ENCODE data around the gene SCGB2A2. TPM values are rescaled to one million over a fixed set of nuclear protein-coding genes. Genes with fewer than 3 reads are reported as not detected.

SCGB2A2 gene
- total RNA-seq, 1 donor from 2014 or later = not detected

DNA sequence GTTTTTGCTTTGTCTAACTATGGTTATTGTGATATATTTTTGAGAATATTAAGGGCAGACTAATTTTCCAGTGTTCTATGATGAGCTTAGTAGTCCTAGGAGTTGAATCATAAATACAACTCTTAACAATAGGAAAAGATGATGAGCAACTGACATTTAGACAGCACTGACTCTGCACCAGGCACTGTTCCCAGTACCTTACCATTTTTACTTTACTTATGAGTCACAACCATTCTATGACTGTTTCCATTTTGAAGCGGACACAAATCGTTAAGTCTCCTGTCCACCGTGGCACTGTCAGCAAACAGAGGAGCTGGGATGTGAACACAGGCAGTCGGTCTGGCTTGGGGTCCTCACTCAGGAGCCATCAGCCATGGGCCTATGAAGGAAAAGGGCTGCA lies 3.4 kb upstream of the SCGB2A2 start:
- no peak for DNase-seq
- H3K27me3 ChIP-seq (ENCODE audit: low read depth) = peaks cover 53% of the 10 kb centered on the region
- H3K27ac ChIP-seq (replicated peaks) = no peak overlapping the region
- no peaks in the 10 kb centered on the region for H3K4me1 ChIP-seq
- TF ChIP-seq, protein P1, sequence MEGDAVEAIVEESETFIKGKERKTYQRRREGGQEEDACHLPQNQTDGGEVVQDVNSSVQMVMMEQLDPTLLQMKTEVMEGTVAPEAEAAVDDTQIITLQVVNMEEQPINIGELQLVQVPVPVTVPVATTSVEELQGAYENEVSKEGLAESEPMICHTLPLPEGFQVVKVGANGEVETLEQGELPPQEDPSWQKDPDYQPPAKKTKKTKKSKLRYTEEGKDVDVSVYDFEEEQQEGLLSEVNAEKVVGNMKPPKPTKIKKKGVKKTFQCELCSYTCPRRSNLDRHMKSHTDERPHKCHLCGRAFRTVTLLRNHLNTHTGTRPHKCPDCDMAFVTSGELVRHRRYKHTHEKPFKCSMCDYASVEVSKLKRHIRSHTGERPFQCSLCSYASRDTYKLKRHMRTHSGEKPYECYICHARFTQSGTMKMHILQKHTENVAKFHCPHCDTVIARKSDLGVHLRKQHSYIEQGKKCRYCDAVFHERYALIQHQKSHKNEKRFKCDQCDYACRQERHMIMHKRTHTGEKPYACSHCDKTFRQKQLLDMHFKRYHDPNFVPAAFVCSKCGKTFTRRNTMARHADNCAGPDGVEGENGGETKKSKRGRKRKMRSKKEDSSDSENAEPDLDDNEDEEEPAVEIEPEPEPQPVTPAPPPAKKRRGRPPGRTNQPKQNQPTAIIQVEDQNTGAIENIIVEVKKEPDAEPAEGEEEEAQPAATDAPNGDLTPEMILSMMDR (IDR thresholded peaks at IDR 0.05; ENCODE audit: borderline replicate concordance) = no peak
- no peak overlapping the region for H3K4me3 ChIP-seq
- H3K9me3 ChIP-seq (replicated peaks) = no peaks in the 10 kb centered on the region
- intact Hi-C loops (cut with micrococcal nuclease) = no loop called here
- H3K36me3 ChIP-seq = no peaks in the 10 kb centered on the region

DNA sequence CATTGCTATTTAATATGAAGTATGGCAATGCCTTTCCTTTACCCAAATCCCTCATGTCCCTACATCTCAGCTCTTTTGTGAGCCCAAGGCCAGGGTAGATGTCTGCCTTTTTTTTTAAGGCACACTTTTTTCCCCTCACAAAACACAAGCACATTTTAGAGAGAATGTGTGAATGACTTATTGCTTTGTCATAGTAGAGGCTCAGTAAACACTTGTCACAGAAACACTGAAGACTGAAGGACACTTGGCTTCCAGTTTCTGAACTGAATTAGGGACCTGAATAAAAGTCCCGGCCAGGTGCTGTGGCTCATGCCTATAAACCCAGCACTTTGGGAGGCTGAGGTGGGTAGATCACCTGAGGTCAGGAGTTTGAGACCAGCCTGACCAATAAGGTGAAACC lies 2.9 kb upstream of the SCGB2A2 start:
- Histone ChIP-seq H3K4me1 (no peaks in the 10 kb centered on the region), H3K4me3 (no peak overlapping the region), H3K27me3 (ENCODE audit: low read depth) (peaks cover 53% of the 10 kb centered on the region), H3K27ac (replicated peaks) (no peak overlapping the region), H3K36me3 (no peaks in the 10 kb centered on the region), H3K9me3 (replicated peaks) (no peaks in the 10 kb centered on the region)
- TF ChIP-seq, protein P1 (IDR thresholded peaks at IDR 0.05; ENCODE audit: borderline replicate concordance) = no peak
- no peak for DNase-seq
- intact Hi-C loops (cut with micrococcal nuclease) = no loop called here

DNA sequence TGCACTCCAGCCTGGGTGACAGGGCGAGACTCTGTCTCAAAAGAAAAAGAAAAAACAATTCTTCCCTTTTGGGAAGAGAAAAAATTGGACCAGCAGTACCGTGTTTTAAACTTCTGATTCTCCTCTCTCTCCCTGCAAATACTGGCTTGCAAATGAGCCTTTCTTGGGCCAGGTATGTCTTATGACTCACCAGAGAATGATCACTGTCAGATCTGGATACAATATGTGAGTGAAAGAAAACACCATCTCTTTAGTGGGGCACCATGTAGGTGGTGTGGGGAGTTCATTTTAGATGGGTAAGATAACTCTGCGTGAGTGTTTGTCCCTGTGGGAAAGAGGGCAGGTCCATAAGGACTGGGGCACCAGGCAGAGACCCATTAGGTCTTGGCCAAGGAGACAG lies 2.4 kb upstream of the SCGB2A2 start:
- Histone ChIP-seq H3K4me1 (no peaks in the 10 kb centered on the region), H3K4me3 (no peak overlapping the region), H3K27ac (replicated peaks) (no peak overlapping the region), H3K27me3 (ENCODE audit: low read depth) (peaks cover 53% of the 10 kb centered on the region), H3K9me3 (replicated peaks) (no peaks in the 10 kb centered on the region), H3K36me3 (no peaks in the 10 kb centered on the region)
- TF ChIP-seq, protein P1 (IDR thresholded peaks at IDR 0.05; ENCODE audit: borderline replicate concordance) = no peak
- DNase-seq = no peak
- intact Hi-C loops (cut with micrococcal nuclease) = no loop called here

DNA sequence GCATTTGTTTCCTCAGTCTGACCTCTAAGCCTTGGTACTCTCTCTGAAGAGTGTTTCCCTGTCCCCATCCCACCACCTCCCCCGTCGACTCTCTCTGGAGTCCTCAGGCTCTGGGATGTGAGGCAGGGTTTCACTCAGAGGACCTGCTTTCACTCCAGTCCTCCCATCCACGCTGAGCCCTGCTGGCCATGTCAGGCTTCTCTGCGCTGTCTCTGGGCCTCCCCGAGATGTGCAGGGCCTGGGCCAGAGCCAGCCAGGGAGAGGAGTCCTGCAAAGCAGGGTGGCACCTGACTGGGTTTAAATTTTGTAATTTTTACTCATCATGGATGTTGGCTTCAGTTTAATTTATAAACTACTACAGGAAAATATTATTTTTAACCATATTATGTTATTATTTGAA lies 3.3 kb downstream of the SCGB2A2 start:
- Histone ChIP-seq H3K4me1 (no peaks in the 10 kb centered on the region), H3K9me3 (replicated peaks) (no peaks in the 10 kb centered on the region), H3K27me3 (ENCODE audit: low read depth) (peaks cover 30% of the 10 kb centered on the region), H3K36me3 (no peaks in the 10 kb centered on the region), H3K27ac (replicated peaks) (no peak overlapping the region), H3K4me3 (no peak overlapping the region)
- intact Hi-C loops (cut with micrococcal nuclease) = no loop called here
- TF ChIP-seq, protein P1 (IDR thresholded peaks at IDR 0.05; ENCODE audit: borderline replicate concordance) = no peak
- DNase-seq = no peak

DNA sequence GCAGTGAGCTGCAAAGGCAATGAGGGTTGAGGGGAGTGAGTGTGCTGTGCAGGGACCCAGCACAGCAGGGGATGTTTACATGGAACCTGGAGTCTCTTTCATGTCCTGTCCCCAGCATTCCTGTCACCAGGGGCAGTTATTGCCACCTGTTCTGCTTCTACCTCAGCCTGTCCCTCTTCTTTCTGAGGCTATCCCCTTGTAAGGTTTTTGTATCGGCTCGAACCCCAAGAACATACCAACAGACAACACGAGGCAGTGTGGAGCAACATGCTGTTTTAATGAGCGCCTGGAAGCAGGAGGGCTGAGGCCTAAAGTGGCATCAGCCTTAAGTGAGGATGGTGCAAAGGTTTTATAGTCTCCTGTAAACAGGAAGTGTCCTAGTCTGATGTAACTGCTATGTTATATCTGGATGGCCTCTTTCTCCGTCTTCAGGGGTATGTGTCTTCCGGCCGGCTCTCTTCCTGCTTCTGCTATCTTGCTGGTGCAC lies 3.9 kb downstream of the SCGB2A2 start:
- Histone ChIP-seq H3K4me1 (no peaks in the 10 kb centered on the region), H3K27ac (replicated peaks) (no peak overlapping the region), H3K4me3 (no peak overlapping the region), H3K27me3 (ENCODE audit: low read depth) (peaks cover 25% of the 10 kb centered on the region), H3K36me3 (no peaks in the 10 kb centered on the region), H3K9me3 (replicated peaks) (no peaks in the 10 kb centered on the region)
- intact Hi-C loops (cut with micrococcal nuclease) = no loop called here
- DNase-seq = no peak
- TF ChIP-seq, protein P1 (IDR thresholded peaks at IDR 0.05; ENCODE audit: borderline replicate concordance) = no peak

DNA sequence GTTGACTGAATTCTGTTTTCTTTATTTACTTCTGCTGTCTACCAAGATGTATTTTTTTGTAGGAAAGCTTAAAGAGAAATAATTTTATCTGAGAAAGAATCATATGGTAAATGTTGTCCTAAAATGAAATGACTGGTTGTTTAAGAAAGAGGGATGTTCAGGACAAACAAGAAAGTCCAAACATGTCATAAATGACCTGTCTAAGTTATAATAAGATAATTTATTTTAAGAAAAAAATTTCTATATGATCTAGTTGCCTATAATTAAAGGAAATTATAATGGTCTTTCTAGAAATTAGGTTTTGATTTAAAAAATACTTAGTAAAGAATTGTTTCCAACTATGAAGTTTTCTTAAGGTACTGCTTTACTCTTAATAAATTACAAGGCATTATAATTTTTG lies 10.5 kb downstream of the SCGB2A2 start:
- TF ChIP-seq, protein P1 (IDR thresholded peaks at IDR 0.05; ENCODE audit: borderline replicate concordance) = no peak
- Histone ChIP-seq H3K27me3 (ENCODE audit: low read depth) (no peaks in the 10 kb centered on the region), H3K4me1 (no peaks in the 10 kb centered on the region), H3K9me3 (replicated peaks) (no peaks in the 10 kb centered on the region), H3K4me3 (no peak overlapping the region), H3K27ac (replicated peaks) (no peak overlapping the region), H3K36me3 (no peaks in the 10 kb centered on the region)
- no peak for DNase-seq
- intact Hi-C loops (cut with micrococcal nuclease) = no loop called here

Measured in left ventricle myocardium inferior (tissue), 1 donor.